Measurements from ENCODE around the gene RAB6B. TPM values are rescaled to one million over a fixed set of nuclear protein-coding genes. Genes with fewer than 3 reads are reported as not detected.

RAB6B gene
- polyA plus RNA-seq, 1 donor (not counting 4 experiments of a cell fraction or from before 2014, with no cell fraction given): 2.2 TPM

- Histone ChIP-seq H3K9me1 (ENCODE audit: control insufficient read depth, extremely low read depth, insufficient read depth, low read length) (no peaks in the 10 kb centered on the region), H2AFZ (ENCODE audit: control insufficient read depth, low read length) (no peak overlapping the region), H3K9ac (ENCODE audit: control insufficient read depth, extremely low read depth, insufficient read depth, low read length) (no peak overlapping the region), H4K20me1 (ENCODE audit: control insufficient read depth, extremely low read depth, insufficient read depth, low read length) (no peaks in the 10 kb centered on the region), H3K27me3 (ENCODE audit: control insufficient read depth, extremely low read depth, insufficient read depth, low read length) (peaks cover 4% of the 10 kb centered on the region), H3K4me1 (ENCODE audit: control insufficient read depth, extremely low read depth, insufficient read depth, low read length) (no peaks in the 10 kb centered on the region), H3K4me2 (ENCODE audit: control insufficient read depth, extremely low read depth, insufficient read depth, low read depth, low read length) (no peak overlapping the region), H3K9me3 (ENCODE audit: control insufficient read depth, low read depth, low read length) (no peaks in the 10 kb centered on the region), H3K36me3 (ENCODE audit: control insufficient read depth in 2 of 2, extremely low read depth in 1 of 2, insufficient read depth in 2 of 2, low read length in 2 of 2) (peaks cover 0 to 1% of the 10 kb centered on the region in 2 experiments), H3K27ac (ENCODE audit: control insufficient read depth, insufficient read depth, low read length) (no peak overlapping the region), H3K79me2 (ENCODE audit: control insufficient read depth, insufficient read depth, low read length) (no peaks in the 10 kb centered on the region), H3K4me3 (ENCODE audit: control insufficient read depth in 2 of 3, extremely low read depth in 1 of 3, insufficient read depth in 2 of 3, low read depth in 1 of 3, low read length in 3 of 3) (no peak overlapping the region)
- DNase-seq (ENCODE audit: low read depth, low spot score): no peak
- FAIRE-seq: no peak
- dilution Hi-C loops (cut with MboI; ENCODE audit: extremely low pct_ligation_motif_present, low sequenced_read_pairs): no loop called here
- TF ChIP-seq CTCF (optimal IDR thresholded peaks at IDR 0.05 in 1 of 3, IDR thresholded peaks at IDR 0.05 in 1 of 3, conservative IDR thresholded peaks at IDR 0.05 in 1 of 3; ENCODE audit: extremely low read depth in 1 of 3, insufficient read depth in 2 of 3, low read length in 3 of 3) (no peak), EZH2 (IDR thresholded peaks at IDR 0.05; ENCODE audit: low read length) (no peak)
Measured at GRCh38 chr3:133830071-133830470, 65.6 kb downstream of the RAB6B start.

- no peak overlapping the region for H3K9ac ChIP-seq (ENCODE audit: control insufficient read depth, extremely low read depth, insufficient read depth, low read length)
- no peak for TF ChIP-seq CTCF (optimal IDR thresholded peaks at IDR 0.05 in 1 of 3, IDR thresholded peaks at IDR 0.05 in 1 of 3, conservative IDR thresholded peaks at IDR 0.05 in 1 of 3; ENCODE audit: extremely low read depth in 1 of 3, insufficient read depth in 2 of 3, low read length in 3 of 3)
- TF ChIP-seq EZH2 (IDR thresholded peaks at IDR 0.05; ENCODE audit: low read length): no peak
- H3K27me3 ChIP-seq (ENCODE audit: control insufficient read depth, extremely low read depth, insufficient read depth, low read length): peaks cover 4% of the 10 kb centered on the region
- no peak overlapping the region for H2AFZ ChIP-seq (ENCODE audit: control insufficient read depth, low read length)
- no peak for FAIRE-seq
- no peaks in the 10 kb centered on the region for H3K9me1 ChIP-seq (ENCODE audit: control insufficient read depth, extremely low read depth, insufficient read depth, low read length)
- no peaks in the 10 kb centered on the region for H3K4me1 ChIP-seq (ENCODE audit: control insufficient read depth, extremely low read depth, insufficient read depth, low read length)
- no peaks in the 10 kb centered on the region for H3K79me2 ChIP-seq (ENCODE audit: control insufficient read depth, insufficient read depth, low read length)
- no peak overlapping the region for H3K4me3 ChIP-seq (ENCODE audit: control insufficient read depth in 2 of 3, extremely low read depth in 1 of 3, insufficient read depth in 2 of 3, low read depth in 1 of 3, low read length in 3 of 3)
- peaks cover 1 to 5% of the 10 kb centered on the region in 2 experiments for H3K36me3 ChIP-seq (ENCODE audit: control insufficient read depth in 2 of 2, extremely low read depth in 1 of 2, insufficient read depth in 2 of 2, low read length in 2 of 2)
- dilution Hi-C loops (cut with MboI; ENCODE audit: extremely low pct_ligation_motif_present, low sequenced_read_pairs): no loop called here
- no peaks in the 10 kb centered on the region for H3K9me3 ChIP-seq (ENCODE audit: control insufficient read depth, low read depth, low read length)
- no peaks in the 10 kb centered on the region for H4K20me1 ChIP-seq (ENCODE audit: control insufficient read depth, extremely low read depth, insufficient read depth, low read length)
- no peak overlapping the region for H3K27ac ChIP-seq (ENCODE audit: control insufficient read depth, insufficient read depth, low read length)
- DNase-seq (ENCODE audit: low read depth, low spot score): no peak
- no peak overlapping the region for H3K4me2 ChIP-seq (ENCODE audit: control insufficient read depth, extremely low read depth, insufficient read depth, low read depth, low read length)
Measured at GRCh38 chr3:133829310-133829707, 66.4 kb downstream of the RAB6B start.
